NCI-H1048 (cell line): Measurements from ENCODE around the gene HEPACAM2.
A peak's percentile ranks its signal among the peaks of the same experiment; 100 is the strongest.

Source experiments
- DNase-seq: peaks from one replicate; lab custom pipeline; 2025; lab: John Stamatoyannopoulos, UW

HEPACAM2 gene

GRCh38 chr7:93226310-93226709 is at the start of gene HEPACAM2:
TSS of gene HEPACAM2 (minus strand) at chr7:93226469.
- peak; percentile 57 for DNase-seq

- DNase-seq = no peak
These were observed 39.0 kb upstream of the HEPACAM2 start for GRCh38 chr7:93265220-93265619.

DNA sequence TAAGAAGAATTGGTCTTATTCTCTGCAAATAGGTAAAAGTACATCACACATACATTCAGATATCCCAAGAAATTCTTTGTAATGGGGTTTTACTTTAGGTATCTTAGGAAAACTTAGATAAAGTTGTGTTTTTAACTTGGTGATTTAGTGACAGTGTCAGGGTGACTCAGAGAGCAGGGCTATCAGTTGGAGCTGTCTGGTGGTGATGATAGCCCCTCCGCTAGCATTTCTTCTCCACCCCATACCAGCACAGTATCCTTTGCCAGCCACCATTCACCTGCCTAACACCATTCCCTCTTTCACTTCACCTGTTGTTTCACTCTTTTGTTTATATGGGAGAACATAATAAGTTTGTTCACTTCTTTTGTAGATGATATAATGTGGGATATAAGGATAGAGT is 36.3 kb upstream of the HEPACAM2 start:
- no peak for DNase-seq

DNA sequence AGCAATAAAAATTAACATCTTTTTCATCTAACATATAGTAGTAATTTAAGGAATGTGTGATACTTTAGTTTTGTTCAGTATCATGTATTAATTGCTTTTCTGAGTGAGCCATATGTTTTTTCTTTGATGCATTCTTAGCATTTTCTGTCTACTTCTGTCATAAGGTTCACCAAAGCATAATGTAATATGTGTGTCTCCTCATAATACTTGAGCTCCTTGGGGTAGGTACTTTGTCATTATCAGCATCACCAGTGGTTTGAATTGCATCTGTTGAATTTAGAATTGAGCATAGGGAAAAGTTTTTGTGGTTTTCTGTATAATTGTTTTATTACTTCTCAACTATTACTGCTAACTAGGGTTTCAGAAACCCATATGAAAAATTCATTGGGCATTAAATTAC is 32.4 kb upstream of the HEPACAM2 start:
- no peak for DNase-seq

GRCh38 chr7:93249491-93250148 is 23.4 kb upstream of the HEPACAM2 start:
- DNase-seq = no peak

DNA sequence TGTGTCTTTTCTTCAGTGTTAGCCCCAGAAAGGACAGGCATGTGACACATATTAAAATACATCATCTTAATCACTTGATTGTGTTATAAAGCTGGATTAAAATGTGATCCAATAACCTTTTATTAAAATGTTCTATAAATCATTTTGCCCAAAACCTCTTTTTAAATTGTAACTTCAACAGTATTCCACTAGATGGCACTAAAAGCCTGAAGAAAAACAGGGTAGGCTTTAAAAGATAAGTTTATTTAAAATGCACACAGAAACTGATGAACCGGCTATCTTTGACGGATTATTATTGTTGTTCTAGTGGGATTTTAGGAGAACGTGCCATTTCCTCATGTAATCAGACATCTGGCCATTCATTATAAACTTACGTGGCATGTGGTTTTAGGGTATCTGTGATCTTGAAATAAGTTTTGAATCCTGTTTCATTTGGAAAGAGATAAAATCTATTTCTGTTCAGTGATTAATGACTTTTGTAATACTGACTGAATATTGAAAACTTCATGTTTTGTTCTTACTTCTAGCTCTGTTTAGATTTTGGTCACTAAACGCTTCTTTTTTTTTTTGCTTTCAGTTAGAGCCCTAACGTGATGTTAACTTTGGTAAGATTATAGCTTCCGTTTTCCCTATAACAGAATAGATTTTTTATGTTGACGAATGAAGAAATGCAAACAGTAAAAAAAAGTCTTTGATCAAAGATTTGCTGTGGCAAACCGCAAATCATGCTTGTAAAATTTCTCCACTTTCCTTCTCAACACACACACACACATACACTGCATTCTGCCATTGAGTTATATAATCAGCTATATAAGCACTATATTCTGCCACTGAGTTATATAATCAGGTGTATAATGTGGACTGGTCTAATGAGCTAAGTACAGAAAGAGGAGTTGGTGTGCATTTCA is 19.5 kb upstream of the HEPACAM2 start:
- no peak for DNase-seq

GRCh38 chr7:93242106-93242505 is 15.8 kb upstream of the HEPACAM2 start:
- no peak for DNase-seq

GRCh38 chr7:93239824-93240223 is 13.6 kb upstream of the HEPACAM2 start:
- DNase-seq = no peak

GRCh38 chr7:93238748-93239147 is 12.5 kb upstream of the HEPACAM2 start:
- DNase-seq = no peak

- no peak for DNase-seq
These were observed 11.9 kb upstream of the HEPACAM2 start for GRCh38 chr7:93238131-93238530.

DNA sequence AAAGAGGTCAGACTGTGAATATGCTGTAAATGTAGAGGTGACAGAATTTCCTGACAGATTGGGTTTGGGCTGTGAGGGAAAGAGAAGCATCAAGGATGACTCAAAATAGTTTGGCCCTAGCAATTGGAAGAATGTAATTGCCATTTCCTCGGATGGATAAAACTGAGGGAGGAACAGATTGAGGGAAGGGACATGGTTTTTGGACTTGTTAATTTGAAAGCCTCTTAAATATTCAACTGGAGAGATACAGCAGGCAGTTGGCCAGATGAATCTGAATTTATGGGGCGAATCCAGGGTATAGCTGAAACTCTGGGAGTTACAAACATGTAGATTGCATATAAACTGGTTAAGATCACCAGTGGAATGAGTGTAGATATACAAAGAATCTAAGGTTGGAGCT is 9.3 kb upstream of the HEPACAM2 start:
- DNase-seq = no peak

DNA sequence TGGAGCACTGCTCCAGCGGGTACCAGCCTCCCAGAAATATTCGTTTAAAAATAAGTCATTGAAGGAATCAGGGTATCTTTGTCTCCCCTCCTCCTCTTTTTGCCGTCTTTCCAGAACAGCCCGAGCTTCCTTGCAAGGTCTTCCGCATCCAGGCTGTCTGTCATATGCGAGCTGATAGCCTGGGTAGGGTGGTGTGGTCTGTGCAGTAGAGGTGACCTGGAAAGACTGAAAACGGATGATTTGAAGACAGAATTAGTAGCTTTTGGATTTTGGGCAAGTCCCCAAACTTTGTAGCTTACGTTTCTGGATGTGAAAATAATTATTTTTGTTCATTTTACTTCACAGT is 6.4 kb upstream of the HEPACAM2 start:
- DNase-seq = no peak

- DNase-seq = peak; percentile 89
These were observed 5.8 kb upstream of the HEPACAM2 start, which contains the start of gene VPS50 for GRCh38 chr7:93231799-93232672. TSS of gene VPS50 (plus strand) at chr7:93232366. CDS start at chr7:93232468, 102 bp downstream.

- DNase-seq = no peak
These were observed 5.0 kb upstream of the HEPACAM2 start for GRCh38 chr7:93231259-93231658.

- peak; percentile 43 for DNase-seq
These were observed 2.0 kb upstream of the HEPACAM2 start for GRCh38 chr7:93228302-93228701.

DNA sequence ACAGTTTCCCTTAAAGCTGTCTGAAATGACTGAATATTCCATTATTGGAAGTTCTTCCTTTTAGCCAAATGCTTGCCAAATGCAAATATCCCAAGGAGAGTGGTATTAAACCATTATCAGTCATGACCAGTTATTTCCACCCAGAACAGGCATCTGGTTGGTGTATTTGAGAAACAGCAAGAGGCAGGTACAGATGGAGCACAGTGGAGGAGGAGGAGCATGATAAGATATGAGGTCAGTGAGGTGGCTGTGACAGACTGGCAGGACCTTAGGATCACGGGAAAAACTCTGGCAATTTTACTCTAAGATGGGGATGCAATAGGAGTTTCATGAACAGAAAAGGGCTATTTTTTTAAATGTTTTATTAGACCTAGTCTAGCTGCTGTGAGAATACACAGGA is 6.4 kb downstream of the HEPACAM2 start:
- no peak for DNase-seq

- no peak for DNase-seq
These were observed 7.1 kb downstream of the HEPACAM2 start for GRCh38 chr7:93218997-93219827.

GRCh38 chr7:93212881-93213280 is 13.4 kb downstream of the HEPACAM2 start:
- no peak for DNase-seq

DNA sequence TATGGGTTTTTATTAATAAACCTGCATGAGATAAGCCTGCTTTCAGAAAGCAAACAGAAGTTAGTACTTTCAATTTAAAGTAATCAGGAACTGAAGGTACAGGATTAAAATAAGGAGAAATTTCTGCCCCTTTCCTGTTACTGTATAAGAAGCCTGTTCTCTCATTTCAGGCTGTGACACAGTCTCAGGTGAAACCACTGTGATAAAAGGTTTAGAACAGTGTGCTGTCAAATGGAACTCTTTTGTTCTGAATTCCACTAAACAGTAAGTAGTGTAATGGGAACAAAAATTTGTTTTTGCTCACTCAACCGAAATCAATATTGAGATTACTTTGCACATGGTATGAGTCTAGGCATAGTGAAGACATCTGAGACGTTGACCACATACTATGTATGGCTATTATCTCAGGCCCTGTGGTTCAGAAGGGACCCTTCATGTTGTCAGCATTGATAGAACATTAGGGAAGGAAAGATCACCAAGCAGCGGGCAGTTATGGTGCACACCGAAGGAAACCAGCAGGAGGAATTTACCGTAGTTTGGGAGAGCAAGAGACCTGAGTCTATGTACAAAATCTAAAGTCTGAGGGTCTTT is 14.9 kb downstream of the HEPACAM2 start:
- no peak for DNase-seq

- DNase-seq = no peak
These were observed 21.2 kb downstream of the HEPACAM2 start for GRCh38 chr7:93205046-93205445.

DNA sequence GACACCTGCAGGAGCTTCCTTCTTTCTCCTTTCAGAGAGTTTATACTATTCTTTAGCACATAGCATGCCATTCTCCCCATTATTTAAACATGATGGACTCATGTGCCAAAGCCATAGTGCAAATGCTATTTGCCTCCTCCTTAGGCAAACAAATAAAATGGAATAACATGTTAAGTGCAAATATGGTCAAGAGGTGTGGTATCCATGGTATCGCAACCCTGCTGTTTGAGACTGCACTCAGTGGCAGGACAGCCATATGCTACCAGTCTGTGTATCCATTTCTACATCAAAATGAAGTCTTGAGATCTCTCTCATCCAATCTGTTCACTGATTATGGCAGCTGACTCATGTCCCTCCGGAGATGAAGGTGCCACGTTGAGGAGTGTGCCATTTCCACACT is 22.8 kb downstream of the HEPACAM2 start:
- no peak for DNase-seq
